Endothelial cell of umbilical vein (primary cell): Measurements from ENCODE around the gene EP400. TPM values are rescaled to one million over a fixed set of nuclear protein-coding genes. Genes with fewer than 3 reads are reported as not detected.

Experiments used
- BruUV-seq: library from RNA; stranded (reverse); fragments of 400-500 nt; replicated peaks from 2 replicates; lab custom pipeline; 2021; lab: Mats Ljungman, UMichigan
- CTCF ChIA-PET: fragments of 300-600, 350-600 bp; sonication (Branson Sonifier 250); formaldehyde crosslinking; loops from one replicate; lab custom pipeline; 2021; ENCODE audit warnings: antibody characterized with exemption, inconsistent platforms; lab: Charles Lee
- POLR2A ChIA-PET: fragments of 300-600, 350-600 bp; sonication (Branson Sonifier 250); formaldehyde crosslinking; loops from one replicate; lab custom pipeline; 2021; ENCODE audit warnings: antibody characterized with exemption, inconsistent platforms; lab: Charles Lee
- DNase-seq: peaks from one replicate; pipeline ENCODE4 v3.0.0-alpha.2; 2011; ENCODE audit warnings: low read depth, low spot score
- FAIRE-seq: peaks from 2 replicates; lab custom pipeline; 2011; peaks lifted over from hg19 to GRCh38; lab: Jason Lieb, UNC
- H2AFZ ChIP-seq: 2 replicates; pipeline ENCODE4 v1.6.0; 2012; ENCODE audit warnings: low read depth, low read length, control low read depth, inconsistent platforms
- H3K27ac ChIP-seq: 2 replicates; pipeline ENCODE4 v1.5.1; 2011; ENCODE audit warnings: low read depth, mild to moderate bottlenecking, control low read depth, low read length, moderate library complexity; ENCODE audit not compliant: insufficient read depth
- H3K27me3 ChIP-seq, 2 experiments: 2 replicates each; pipeline versions ENCODE4 v1.6.0 to v1.6.1; 2011; ENCODE audit warnings: low read length in 2 of 2, mixed read lengths in 1 of 2; ENCODE audit not compliant: control insufficient read depth in 2 of 2, insufficient read depth in 2 of 2
- H3K36me3 ChIP-seq, 2 experiments: 2 replicates in 1 of 2; 3 replicates in 1 of 2; pipeline ENCODE4 v1.5.1; 2011; ENCODE audit warnings: low read length in 2 of 2, mild to moderate bottlenecking in 1 of 2, moderate library complexity in 1 of 2; ENCODE audit not compliant: control insufficient read depth in 2 of 2, insufficient read depth in 2 of 2; ENCODE audit errors: extremely low read depth in 1 of 2
- H3K4me1 ChIP-seq: 3 replicates; pipeline ENCODE4 v1.5.1; 2011; ENCODE audit warnings: mild to moderate bottlenecking, low read length; ENCODE audit not compliant: control insufficient read depth, insufficient read depth; ENCODE audit errors: extremely low read depth
- H3K4me2 ChIP-seq: 2 replicates; pipeline ENCODE4 v1.6.1; 2011; ENCODE audit warnings: low read length, control low read depth, mixed read lengths; ENCODE audit not compliant: insufficient read depth
- H3K4me3 ChIP-seq, 3 experiments: fragments of 200-600 bp in 1 of 3; sonication (generic), shearing (Covaris generic) in 1 of 3; replicated peaks in 1 of 3; 2 replicates each; pipeline ENCODE4 v1.5.1; 2011 to 2016; ENCODE audit warnings: control low read depth in 3 of 3, low read length in 3 of 3, mild to moderate bottlenecking in 2 of 3, inconsistent platforms in 1 of 3, low read depth in 1 of 3, moderate library complexity in 1 of 3; ENCODE audit not compliant: insufficient read depth in 1 of 3
- H3K79me2 ChIP-seq: 2 replicates; pipeline ENCODE4 v1.6.0; 2012; ENCODE audit warnings: low read length, inconsistent platforms; ENCODE audit not compliant: control insufficient read depth, insufficient read depth
- H3K9ac ChIP-seq: replicated peaks from 2 replicates; pipeline ENCODE3; 2011; ENCODE audit warnings: low read length, control low read depth; ENCODE audit not compliant: insufficient read depth; ENCODE audit errors: extremely low read depth
- H3K9me1 ChIP-seq: replicated peaks from 3 replicates; pipeline ENCODE4 v1.6.0; 2011; ENCODE audit warnings: mild to moderate bottlenecking, low read length; ENCODE audit not compliant: control insufficient read depth, insufficient read depth; ENCODE audit errors: extremely low read depth
- H3K9me3 ChIP-seq: replicated peaks from 2 replicates; pipeline ENCODE4 v1.5.1; 2012; ENCODE audit warnings: low read length, inconsistent platforms; ENCODE audit not compliant: control insufficient read depth, insufficient read depth
- H4K20me1 ChIP-seq: replicated peaks from 2 replicates; pipeline ENCODE3; 2011; ENCODE audit warnings: mild to moderate bottlenecking, low read length; ENCODE audit not compliant: control insufficient read depth, insufficient read depth; ENCODE audit errors: extremely low read depth
- CTCF ChIP-seq, 2 donors: IDR thresholded peaks; 1 replicate in 1 of 2; 2 replicates in 1 of 2; pipeline ENCODE4 v1.5.1; 2011; ENCODE audit warnings: low read length in 2 of 2, mild to moderate bottlenecking in 2 of 2, moderate library complexity in 2 of 2, control low read depth in 1 of 2, inconsistent platforms in 1 of 2, low read depth in 1 of 2; ENCODE audit not compliant: insufficient read depth in 1 of 2; ENCODE audit errors: extremely low read depth in 1 of 2
- EZH2 ChIP-seq: IDR thresholded peaks from 2 replicates; pipeline ENCODE4 v1.6.1; 2012; ENCODE audit warnings: borderline replicate concordance, low read depth, mild to moderate bottlenecking, moderate library complexity, low read length, inconsistent platforms; ENCODE audit not compliant: severe bottlenecking
- FOS ChIP-seq: IDR thresholded peaks from 2 replicates; pipeline ENCODE4 v1.6.1; 2011; ENCODE audit warnings: mild to moderate bottlenecking, low read length, moderate library complexity, borderline replicate concordance; ENCODE audit not compliant: insufficient read depth
- GATA2 ChIP-seq: IDR thresholded peaks from 2 replicates; pipeline ENCODE4 v1.7.0; 2011; ENCODE audit warnings: low read depth, mild to moderate bottlenecking, moderate library complexity, mixed read lengths, low read length; ENCODE audit not compliant: insufficient read length, insufficient read depth
- JUN ChIP-seq: IDR thresholded peaks from 2 replicates; pipeline ENCODE4 v1.6.1; 2011; ENCODE audit warnings: borderline replicate concordance, low read depth; ENCODE audit not compliant: insufficient read length, insufficient read depth
- MYC ChIP-seq: IDR thresholded peaks from one replicate; pipeline ENCODE4 v1.6.1; 2011; ENCODE audit warnings: mild to moderate bottlenecking, low read depth, low read length
- POLR2A ChIP-seq: IDR thresholded peaks from 2 replicates; pipeline ENCODE4 v1.6.1; 2012; ENCODE audit warnings: low read depth, mild to moderate bottlenecking, control low read depth, low read length
- POLR2AphosphoS5 ChIP-seq: IDR thresholded peaks from 2 replicates; pipeline ENCODE4 v1.6.1; 2012; ENCODE audit warnings: low read depth, mild to moderate bottlenecking, control low read depth, low read length, moderate library complexity; ENCODE audit not compliant: insufficient read depth
- dilution Hi-C: fragments of 300-500 bp; cut with MboI; formaldehyde crosslinking; loops from one replicate; pipeline ENCODE4 v1.15.0; 2019; ENCODE audit warnings: low sequenced_read_pairs; ENCODE audit not compliant: extremely low pct_ligation_motif_present
- intact Hi-C: fragments of 100-400 bp; cut with micrococcal nuclease; formaldehyde crosslinking; loops from one replicate; pipeline ENCODE4 v1.10.0; 2022
- polyA plus RNA-seq, 4 experiments: library from polyadenylated mRNA; depleted of rRNA in 3 of 4; stranded (reverse) in 3 of 4; unstranded in 1 of 4; fragments of >200 nt; gene quantifications; 2 replicates each; pipeline versions ENCODE4 v1.2.1 to v1.2.3, GENCODE V29; 2011 to 2012; ENCODE audit warnings: missing spikeins in 1 of 4
- total RNA-seq: library from RNA; stranded (reverse); gene quantifications from 2 replicates; pipeline ENCODE4 v1.2.3, GENCODE V29; 2021
- TF ChIP-seq, protein P1 (sequence below): IDR thresholded peaks from 2 replicates; pipeline ENCODE4 v1.6.1; 2011; ENCODE audit not compliant: insufficient read depth, insufficient read length

The EP400 gene
- total and polyA plus RNA-seq, 2 donors (not counting 3 experiments of a cell fraction or from before 2014, with no cell fraction given) = 9.0 to 57.7 TPM

GRCh38 chr12:132095520-132096409, 146.0 kb downstream of the EP400 start:
- Histone ChIP-seq H3K79me2 (peaks cover 5% of the 10 kb centered on the region), H3K27me3 (no peaks in the 10 kb centered on the region), H3K9me3 (no peaks in the 10 kb centered on the region), H3K36me3 (peaks cover 0 to 10% of the 10 kb centered on the region in 2 experiments), H3K4me2 (no peak overlapping the region), H2AFZ (no peak overlapping the region), H3K9ac (no peak overlapping the region), H4K20me1 (no peaks in the 10 kb centered on the region), H3K9me1 (no peaks in the 10 kb centered on the region), H3K4me1 (no peaks in the 10 kb centered on the region), H3K4me3 (no peak overlapping the region), H3K27ac (no peak overlapping the region)
- no TSS peak for BruUV-seq
- dilution Hi-C loops (no loop called here), intact Hi-C loops (no loop called here)
- CTCF ChIA-PET = no interaction called here
- DNase-seq = no peak
- TF ChIP-seq JUN (no peak), POLR2AphosphoS5 (no peak), CTCF (IDR thresholded peaks at IDR 0.05; ENCODE audit: extremely low read depth in 1 of 2, insufficient read depth in 1 of 2, low read depth in 1 of 2, low read length in 2 of 2) (no peak), EZH2 (no peak), MYC (no peak), GATA2 (no peak), POLR2A (no peak), FOS (no peak)
- TF ChIP-seq, protein P1, sequence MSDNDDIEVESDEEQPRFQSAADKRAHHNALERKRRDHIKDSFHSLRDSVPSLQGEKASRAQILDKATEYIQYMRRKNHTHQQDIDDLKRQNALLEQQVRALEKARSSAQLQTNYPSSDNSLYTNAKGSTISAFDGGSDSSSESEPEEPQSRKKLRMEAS = no peak
- POLR2A ChIA-PET = no interaction called here
- no peak for FAIRE-seq
